ENCODE data around the gene TMEM131.
A peak's percentile ranks its signal among the peaks of the same experiment; 100 is the strongest.

TMEM131 gene

GRCh38 chr2:97734061-97735051 lies 261.4 kb downstream of the TMEM131 start:
- DNase-seq, result no peak

- no peak for DNase-seq
Measured at GRCh38 chr2:97733341-97734035, 262.3 kb downstream of the TMEM131 start.

- no peak for DNase-seq
Measured at GRCh38 chr2:97732436-97733340, 263.1 kb downstream of the TMEM131 start.

GRCh38 chr2:97731274-97732020 lies 264.3 kb downstream of the TMEM131 start:
- no peak for DNase-seq

GRCh38 chr2:97730245-97730644 lies 265.5 kb downstream of the TMEM131 start:
- DNase-seq, result no peak

GRCh38 chr2:97728091-97728731 lies 267.5 kb downstream of the TMEM131 start:
- no peak for DNase-seq

- DNase-seq, result no peak
Measured at GRCh38 chr2:97727296-97727695, 268.5 kb downstream of the TMEM131 start.

- no peak for DNase-seq
Measured at GRCh38 chr2:97726261-97727064, 269.3 kb downstream of the TMEM131 start.

GRCh38 chr2:97724946-97725688 lies 270.6 kb downstream of the TMEM131 start:
- no peak for DNase-seq

GRCh38 chr2:97724501-97724900 lies 271.2 kb downstream of the TMEM131 start:
- no peak for DNase-seq

- no peak for DNase-seq
Measured at GRCh38 chr2:97724073-97724410, 271.7 kb downstream of the TMEM131 start.

- DNase-seq, result no peak
Measured at GRCh38 chr2:97723156-97724072, 272.3 kb downstream of the TMEM131 start.

GRCh38 chr2:97722227-97722626 lies 273.5 kb downstream of the TMEM131 start:
- no peak for DNase-seq

- DNase-seq, result no peak
Measured at GRCh38 chr2:97720746-97721145, 275.0 kb downstream of the TMEM131 start.

GRCh38 chr2:97719362-97720155 lies 276.2 kb downstream of the TMEM131 start:
- no peak for DNase-seq

GRCh38 chr2:97718942-97719341 lies 276.8 kb downstream of the TMEM131 start:
- no peak for DNase-seq

- peak; percentile 73 for DNase-seq
Measured at GRCh38 chr2:97718051-97718882, 277.5 kb downstream of the TMEM131 start.
